PC-3 (cell line): ENCODE measurements around the gene AHNAK2.

ENCODE experiments used
- EZH2 ChIP-seq: fragments of 300-600 bp; sonication (generic); IDR thresholded peaks from one replicate; pipeline ENCODE4 v1.6.1; 2017; ENCODE audit warnings: antibody characterized with exemption, mild to moderate bottlenecking, low read length; ENCODE audit not compliant: unreplicated experiment
- EZH2phosphoT487 ChIP-seq: fragments of 300-600 bp; sonication (generic); IDR thresholded peaks from 2 replicates; pipeline ENCODE4 v1.6.1; 2018; ENCODE audit warnings: mild to moderate bottlenecking, antibody characterized with exemption, low read length, borderline replicate concordance
- TF ChIP-seq, protein P1 (sequence below): fragments of 300-600 bp; sonication (generic); conservative IDR thresholded peaks from 2 replicates; pipeline ENCODE4 v1.5.1; 2017; ENCODE audit warnings: antibody characterized with exemption, low read depth, mild to moderate bottlenecking, low read length

DNA sequence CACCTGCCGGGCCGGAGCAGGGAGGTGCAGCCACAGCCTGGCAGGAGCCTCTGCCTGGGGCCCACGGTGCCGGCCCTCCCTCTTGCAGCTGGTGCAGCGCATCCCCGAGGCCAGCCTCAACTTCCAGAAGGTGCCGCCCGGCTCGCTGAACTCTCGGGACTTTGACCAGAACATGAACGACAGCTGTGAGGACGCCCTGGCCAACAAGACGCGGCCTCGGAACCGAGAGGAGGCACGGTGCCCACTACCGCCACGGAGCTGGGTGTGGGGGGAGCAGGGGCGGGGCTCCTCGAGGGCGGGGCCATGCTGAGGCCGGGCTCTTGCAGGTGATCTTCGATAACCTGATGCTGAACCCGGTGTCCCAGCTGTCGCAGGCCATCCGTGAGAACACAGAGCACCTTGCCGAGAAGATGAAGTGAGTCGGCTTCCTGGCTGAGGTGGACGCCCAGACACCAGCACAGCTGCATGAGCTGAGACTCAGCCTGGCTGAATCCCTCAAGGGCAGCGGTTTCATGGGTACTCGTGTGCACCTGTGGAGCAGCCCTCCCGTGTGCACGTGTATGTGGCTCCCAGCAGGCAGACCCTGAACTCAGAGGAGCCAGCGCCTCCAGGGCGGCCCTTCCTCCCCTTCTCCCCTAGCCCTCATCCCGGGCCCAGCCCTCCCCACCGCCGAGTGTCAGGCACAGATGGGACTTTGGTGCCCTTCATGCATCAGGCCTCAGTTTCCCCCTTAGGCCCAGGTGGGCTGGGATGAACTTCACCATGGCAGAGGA is 84.6 kb downstream of the AHNAK2 start:
- TF ChIP-seq, protein P1, sequence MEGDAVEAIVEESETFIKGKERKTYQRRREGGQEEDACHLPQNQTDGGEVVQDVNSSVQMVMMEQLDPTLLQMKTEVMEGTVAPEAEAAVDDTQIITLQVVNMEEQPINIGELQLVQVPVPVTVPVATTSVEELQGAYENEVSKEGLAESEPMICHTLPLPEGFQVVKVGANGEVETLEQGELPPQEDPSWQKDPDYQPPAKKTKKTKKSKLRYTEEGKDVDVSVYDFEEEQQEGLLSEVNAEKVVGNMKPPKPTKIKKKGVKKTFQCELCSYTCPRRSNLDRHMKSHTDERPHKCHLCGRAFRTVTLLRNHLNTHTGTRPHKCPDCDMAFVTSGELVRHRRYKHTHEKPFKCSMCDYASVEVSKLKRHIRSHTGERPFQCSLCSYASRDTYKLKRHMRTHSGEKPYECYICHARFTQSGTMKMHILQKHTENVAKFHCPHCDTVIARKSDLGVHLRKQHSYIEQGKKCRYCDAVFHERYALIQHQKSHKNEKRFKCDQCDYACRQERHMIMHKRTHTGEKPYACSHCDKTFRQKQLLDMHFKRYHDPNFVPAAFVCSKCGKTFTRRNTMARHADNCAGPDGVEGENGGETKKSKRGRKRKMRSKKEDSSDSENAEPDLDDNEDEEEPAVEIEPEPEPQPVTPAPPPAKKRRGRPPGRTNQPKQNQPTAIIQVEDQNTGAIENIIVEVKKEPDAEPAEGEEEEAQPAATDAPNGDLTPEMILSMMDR: no peak
- TF ChIP-seq EZH2 (no peak), EZH2phosphoT487 (no peak)
